Measurements from ENCODE around the gene AP2A2.
A peak's percentile ranks its signal among the peaks of the same experiment; 100 is the strongest.

The AP2A2 gene

DNA sequence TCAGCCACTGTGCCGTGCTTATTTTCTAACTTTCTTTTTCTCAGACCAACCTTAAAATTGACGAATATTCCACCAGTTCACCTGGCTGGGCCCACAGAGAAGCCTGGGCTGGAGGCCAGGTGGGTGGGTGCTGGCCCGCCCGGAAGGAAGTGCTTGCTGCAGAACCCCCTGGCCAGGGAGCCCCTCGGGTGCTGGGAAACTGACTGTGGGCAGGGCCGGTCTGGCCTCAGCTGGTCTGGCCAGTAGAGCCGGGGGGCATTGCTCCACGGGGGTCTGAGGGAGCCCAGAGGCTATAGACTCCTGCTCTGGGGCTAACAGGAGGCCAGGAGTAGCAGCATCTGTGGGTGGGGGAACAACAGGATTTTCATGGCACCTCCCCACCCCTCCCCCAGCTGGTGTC is 8.2 kb upstream of the AP2A2 start:
- Histone ChIP-seq H4K8ac (ENCODE audit: low read length) (no peak overlapping the region), H3K79me1 (replicated peaks; ENCODE audit: low read length, poor library complexity, severe bottlenecking) (no peaks in the 10 kb centered on the region), H3K9me3 (ENCODE audit: control insufficient read depth, low read length) (no peaks in the 10 kb centered on the region), H2BK15ac (ENCODE audit: low read depth, poor library complexity, severe bottlenecking) (no peak overlapping the region), H3K14ac (ENCODE audit: low read length in 2 of 2) (no peak overlapping the region), H3K36me3 (ENCODE audit: control insufficient read depth in 1 of 2, insufficient read depth in 2 of 2, low read depth in 1 of 2, low read length in 2 of 2) (no peaks in the 10 kb centered on the region), H3K4me2 (ENCODE audit: low read length, poor library complexity, severe bottlenecking) (no peak overlapping the region), H2BK12ac (ENCODE audit: low read length in 2 of 2) (no peak overlapping the region), H4K91ac (ENCODE audit: low read length) (no peak overlapping the region), H3K4me1 (ENCODE audit: control insufficient read depth, insufficient read depth, low read depth, low read length) (peaks cover 15% of the 10 kb centered on the region), H3K4me3 (ENCODE audit: insufficient read depth in 1 of 2, low read depth in 1 of 2, low read length in 2 of 2) (no peak overlapping the region), H3K23ac (ENCODE audit: low read length in 2 of 2) (no peak overlapping the region), H3K4ac (ENCODE audit: low read depth in 1 of 2, low read length in 2 of 2) (no peak overlapping the region), H2AFZ (ENCODE audit: low read depth, low read length) (no peak overlapping the region), H3K27ac (ENCODE audit: low read length, poor library complexity, severe bottlenecking) (no peak overlapping the region), H3K27me3 (ENCODE audit: control insufficient read depth in 1 of 2, insufficient read depth in 1 of 2, low read length in 2 of 2) (no peaks in the 10 kb centered on the region), H3K18ac (ENCODE audit: low read depth in 1 of 2, low read length in 2 of 2) (no peak overlapping the region), H2AK5ac (ENCODE audit: low read length, severe bottlenecking) (no peak overlapping the region), H2BK120ac (ENCODE audit: low read depth, low read length) (no peak overlapping the region), H2BK5ac (ENCODE audit: low read depth, low read length, poor library complexity, severe bottlenecking) (no peak overlapping the region), H3K9ac (ENCODE audit: low read length) (no peak overlapping the region)
- WGBS = 76% methylated on average over 8 of the region's 8 CpGs
- DNase-seq = no peak

DNA sequence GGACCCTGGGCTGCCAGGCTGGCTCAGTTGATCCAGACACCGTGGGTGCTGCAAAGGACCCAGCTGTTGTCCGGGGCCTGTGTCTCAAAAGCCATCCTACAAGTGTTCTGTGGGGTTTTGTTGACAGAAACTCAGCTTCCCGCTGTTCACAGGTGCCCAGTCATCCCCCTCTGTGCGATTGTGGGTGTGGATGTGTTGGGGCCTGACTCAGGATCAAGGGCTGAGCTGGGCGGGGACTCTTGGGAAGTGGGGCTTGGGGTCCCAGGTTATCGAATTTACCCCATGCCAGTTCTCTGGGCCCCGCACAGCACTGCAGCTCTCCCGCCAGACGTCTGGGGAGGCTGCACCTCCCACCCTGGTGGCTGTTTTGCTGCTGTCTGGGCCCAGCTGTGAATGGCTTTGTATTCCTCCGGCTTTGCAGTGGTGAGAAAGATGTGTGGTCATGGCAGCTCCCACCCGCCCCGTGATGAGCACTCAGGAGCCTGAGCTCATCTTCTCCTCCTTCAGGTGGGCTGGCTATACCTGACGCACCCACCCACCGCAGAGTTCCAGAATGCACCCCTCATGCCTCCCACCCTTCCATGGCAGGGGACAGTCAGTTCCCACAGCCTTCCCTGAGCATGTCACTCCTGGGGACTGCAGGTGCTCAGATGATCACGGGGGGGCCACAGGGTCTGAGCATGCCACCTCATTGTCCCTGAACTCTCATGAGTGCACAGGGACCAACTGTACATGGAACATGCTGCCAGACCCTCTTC is 3.6 kb upstream of the AP2A2 start:
- H3K4me1 ChIP-seq (ENCODE audit: control insufficient read depth, insufficient read depth, low read depth, low read length) = peaks cover 25% of the 10 kb centered on the region
- H3K4ac ChIP-seq (ENCODE audit: low read depth in 1 of 2, low read length in 2 of 2) = no peak overlapping the region
- H2AK5ac ChIP-seq (ENCODE audit: low read length, severe bottlenecking) = no peak overlapping the region
- no peak for DNase-seq
- no peak overlapping the region for H3K18ac ChIP-seq (ENCODE audit: low read depth in 1 of 2, low read length in 2 of 2)
- no peak overlapping the region for H2BK5ac ChIP-seq (ENCODE audit: low read depth, low read length, poor library complexity, severe bottlenecking)
- H2BK12ac ChIP-seq (ENCODE audit: low read length in 2 of 2) = no peak overlapping the region
- 87% methylated on average over 15 of the region's 15 CpGs for WGBS
- no peaks in the 10 kb centered on the region for H3K36me3 ChIP-seq (ENCODE audit: control insufficient read depth in 1 of 2, insufficient read depth in 2 of 2, low read depth in 1 of 2, low read length in 2 of 2)
- H3K4me2 ChIP-seq (ENCODE audit: low read length, poor library complexity, severe bottlenecking) = no peak overlapping the region
- H3K27me3 ChIP-seq (ENCODE audit: control insufficient read depth in 1 of 2, insufficient read depth in 1 of 2, low read length in 2 of 2) = no peaks in the 10 kb centered on the region
- no peak overlapping the region for H3K4me3 ChIP-seq (ENCODE audit: insufficient read depth in 1 of 2, low read depth in 1 of 2, low read length in 2 of 2)
- no peak overlapping the region for H3K23ac ChIP-seq (ENCODE audit: low read length in 2 of 2)
- no peak overlapping the region for H4K91ac ChIP-seq (ENCODE audit: low read length)
- no peak overlapping the region for H3K9ac ChIP-seq (ENCODE audit: low read length)
- no peak overlapping the region for H2AFZ ChIP-seq (ENCODE audit: low read depth, low read length)
- no peak overlapping the region for H3K14ac ChIP-seq (ENCODE audit: low read length in 2 of 2)
- no peak overlapping the region for H3K27ac ChIP-seq (ENCODE audit: low read length, poor library complexity, severe bottlenecking)
- no peak overlapping the region for H4K8ac ChIP-seq (ENCODE audit: low read length)
- H3K79me1 ChIP-seq (replicated peaks; ENCODE audit: low read length, poor library complexity, severe bottlenecking) = no peaks in the 10 kb centered on the region
- H2BK120ac ChIP-seq (ENCODE audit: low read depth, low read length) = no peak overlapping the region
- no peaks in the 10 kb centered on the region for H3K9me3 ChIP-seq (ENCODE audit: control insufficient read depth, low read length)
- no peak overlapping the region for H2BK15ac ChIP-seq (ENCODE audit: low read depth, poor library complexity, severe bottlenecking)

- Histone ChIP-seq H2BK12ac (ENCODE audit: low read length in 2 of 2) (no peak overlapping the region), H4K91ac (ENCODE audit: low read length) (no peak overlapping the region), H3K4ac (ENCODE audit: low read depth in 1 of 2, low read length in 2 of 2) (no peak overlapping the region), H3K9ac (ENCODE audit: low read length) (no peak overlapping the region), H3K4me1 (ENCODE audit: control insufficient read depth, insufficient read depth, low read depth, low read length) (peaks cover 31% of the 10 kb centered on the region), H3K14ac (ENCODE audit: low read length in 2 of 2) (no peak overlapping the region), H3K23ac (ENCODE audit: low read length in 2 of 2) (no peak overlapping the region), H2AFZ (ENCODE audit: low read depth, low read length) (no peak overlapping the region), H2BK5ac (ENCODE audit: low read depth, low read length, poor library complexity, severe bottlenecking) (no peak overlapping the region), H2BK15ac (ENCODE audit: low read depth, poor library complexity, severe bottlenecking) (no peak overlapping the region), H3K4me3 (ENCODE audit: insufficient read depth in 1 of 2, low read depth in 1 of 2, low read length in 2 of 2) (no peak overlapping the region), H3K79me1 (replicated peaks; ENCODE audit: low read length, poor library complexity, severe bottlenecking) (peaks cover 1% of the 10 kb centered on the region), H3K4me2 (ENCODE audit: low read length, poor library complexity, severe bottlenecking) (no peak overlapping the region), H2BK120ac (ENCODE audit: low read depth, low read length) (no peak overlapping the region), H3K27ac (ENCODE audit: low read length, poor library complexity, severe bottlenecking) (no peak overlapping the region), H3K27me3 (ENCODE audit: control insufficient read depth in 1 of 2, insufficient read depth in 1 of 2, low read length in 2 of 2) (no peaks in the 10 kb centered on the region), H3K9me3 (ENCODE audit: control insufficient read depth, low read length) (no peaks in the 10 kb centered on the region), H2AK5ac (ENCODE audit: low read length, severe bottlenecking) (no peak overlapping the region), H3K36me3 (ENCODE audit: control insufficient read depth in 1 of 2, insufficient read depth in 2 of 2, low read depth in 1 of 2, low read length in 2 of 2) (peaks cover 7 to 12% of the 10 kb centered on the region in 2 experiments), H3K18ac (ENCODE audit: low read depth in 1 of 2, low read length in 2 of 2) (no peak overlapping the region), H4K8ac (ENCODE audit: low read length) (no peak overlapping the region)
- DNase-seq = no peak
- WGBS = 89% methylated on average over 19 of the region's 19 CpGs
Measured at GRCh38 chr11:923691-924405, 1.8 kb upstream of the AP2A2 start.

DNA sequence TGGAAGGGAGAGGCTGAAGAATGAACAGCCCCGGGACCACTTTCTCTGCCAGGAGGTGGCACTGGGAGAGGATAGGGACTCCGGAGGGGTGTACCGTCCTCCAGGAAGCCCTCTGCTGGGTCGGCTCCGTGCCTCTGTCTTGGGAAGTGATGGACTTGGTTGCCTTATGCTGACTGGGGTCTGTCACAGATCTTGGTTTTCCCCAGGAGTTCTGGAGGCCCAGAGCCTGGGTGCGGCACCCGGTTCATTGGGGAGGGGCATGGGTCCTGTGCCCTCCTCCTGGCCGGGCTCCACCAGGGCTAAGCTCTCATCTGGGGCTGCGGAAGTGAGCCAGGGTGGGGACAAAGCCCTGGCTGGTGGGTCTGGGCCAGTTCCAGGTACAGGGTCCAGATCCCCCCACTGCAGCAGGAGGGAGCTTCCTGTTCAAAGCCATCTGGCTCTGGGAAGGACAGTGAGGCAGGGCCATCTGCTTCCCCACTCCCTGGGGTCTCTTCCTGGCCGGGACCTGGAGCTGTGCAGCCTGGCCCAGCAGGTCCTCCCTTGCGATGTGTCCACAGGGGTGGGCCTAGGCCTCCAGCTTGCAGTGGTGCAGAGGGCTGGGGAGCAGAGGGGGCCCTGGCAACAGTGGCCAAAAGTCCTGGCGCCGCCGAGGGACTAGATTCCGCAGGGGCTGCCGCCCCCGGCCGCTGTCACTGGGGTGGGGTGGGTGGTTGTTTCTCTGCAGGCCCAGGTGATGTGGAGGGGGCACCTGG is 1.1 kb upstream of the AP2A2 start:
- peak overlapping the region; percentile 57 for H4K8ac ChIP-seq (ENCODE audit: low read length)
- H3K27ac ChIP-seq (ENCODE audit: low read length, poor library complexity, severe bottlenecking) = no peak overlapping the region
- H2AK5ac ChIP-seq (ENCODE audit: low read length, severe bottlenecking) = peak overlapping the region; percentile 84
- no peak for DNase-seq
- H3K4ac ChIP-seq (ENCODE audit: low read depth in 1 of 2, low read length in 2 of 2) = no peak overlapping the region
- H3K9me3 ChIP-seq (ENCODE audit: control insufficient read depth, low read length) = no peaks in the 10 kb centered on the region
- no peak overlapping the region for H3K4me3 ChIP-seq (ENCODE audit: insufficient read depth in 1 of 2, low read depth in 1 of 2, low read length in 2 of 2)
- peaks cover 34% of the 10 kb centered on the region for H3K4me1 ChIP-seq (ENCODE audit: control insufficient read depth, insufficient read depth, low read depth, low read length)
- H3K9ac ChIP-seq (ENCODE audit: low read length) = no peak overlapping the region
- peak overlapping the region; percentile 30 for H4K91ac ChIP-seq (ENCODE audit: low read length)
- peak overlapping the region in 1 of 2 experiments; percentile 66 for H2BK12ac ChIP-seq (ENCODE audit: low read length in 2 of 2)
- H3K79me1 ChIP-seq (replicated peaks; ENCODE audit: low read length, poor library complexity, severe bottlenecking) = peaks cover 5% of the 10 kb centered on the region
- H3K23ac ChIP-seq (ENCODE audit: low read length in 2 of 2) = no peak overlapping the region
- no peak overlapping the region for H2BK120ac ChIP-seq (ENCODE audit: low read depth, low read length)
- peak overlapping the region; percentile 14 for H2AFZ ChIP-seq (ENCODE audit: low read depth, low read length)
- H3K27me3 ChIP-seq (ENCODE audit: control insufficient read depth in 1 of 2, insufficient read depth in 1 of 2, low read length in 2 of 2) = no peaks in the 10 kb centered on the region
- H3K18ac ChIP-seq (ENCODE audit: low read depth in 1 of 2, low read length in 2 of 2) = no peak overlapping the region
- no peak overlapping the region for H2BK5ac ChIP-seq (ENCODE audit: low read depth, low read length, poor library complexity, severe bottlenecking)
- H3K4me2 ChIP-seq (ENCODE audit: low read length, poor library complexity, severe bottlenecking) = no peak overlapping the region
- 92% methylated on average over 15 of the region's 18 CpGs for WGBS
- H3K36me3 ChIP-seq (ENCODE audit: control insufficient read depth in 1 of 2, insufficient read depth in 2 of 2, low read depth in 1 of 2, low read length in 2 of 2) = peaks cover 10 to 18% of the 10 kb centered on the region in 2 experiments
- no peak overlapping the region for H2BK15ac ChIP-seq (ENCODE audit: low read depth, poor library complexity, severe bottlenecking)
- no peak overlapping the region for H3K14ac ChIP-seq (ENCODE audit: low read length in 2 of 2)

All from mesenchymal stem cell (in vitro differentiated cells and primary cell).